Measurements from ENCODE around the gene NPFFR1.

GRCh38 chr10:70319824-70320223, 36.0 kb upstream of the NPFFR1 start:
- TF ChIP-seq POLR2AphosphoS5 (IDR thresholded peaks at IDR 0.05; ENCODE audit: borderline replicate concordance, low read depth, low read length) (no peak), EZH2 (IDR thresholded peaks at IDR 0.05) (no peak)
